GM03348 (cell line): ENCODE results near the gene SKIDA1.

Experiments
- DNase-seq: peaks from one replicate; pipeline ENCODE4 v3.0.0; 2012; ENCODE audit warnings: low spot score

The SKIDA1 gene

DNA sequence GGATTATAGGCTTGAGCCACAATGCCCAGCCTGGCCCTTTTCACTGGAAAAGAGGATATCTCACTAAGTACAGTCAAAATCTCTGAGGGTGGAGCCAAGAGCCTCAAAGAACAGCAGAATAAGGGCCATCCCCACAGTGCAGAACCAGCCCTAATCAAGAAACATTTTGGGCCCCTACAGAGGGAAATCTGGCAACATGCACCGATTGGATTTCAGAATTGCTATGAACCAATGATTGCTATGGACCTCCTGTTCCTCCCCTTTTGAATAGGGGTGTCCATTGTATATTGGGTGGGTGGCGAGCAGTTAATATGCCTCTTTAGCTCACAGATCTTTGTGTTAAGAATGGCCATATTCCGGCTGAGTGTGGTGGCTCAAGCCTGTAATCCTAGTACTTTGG lies 42.7 kb downstream of the SKIDA1 start:
- no peak for DNase-seq

DNA sequence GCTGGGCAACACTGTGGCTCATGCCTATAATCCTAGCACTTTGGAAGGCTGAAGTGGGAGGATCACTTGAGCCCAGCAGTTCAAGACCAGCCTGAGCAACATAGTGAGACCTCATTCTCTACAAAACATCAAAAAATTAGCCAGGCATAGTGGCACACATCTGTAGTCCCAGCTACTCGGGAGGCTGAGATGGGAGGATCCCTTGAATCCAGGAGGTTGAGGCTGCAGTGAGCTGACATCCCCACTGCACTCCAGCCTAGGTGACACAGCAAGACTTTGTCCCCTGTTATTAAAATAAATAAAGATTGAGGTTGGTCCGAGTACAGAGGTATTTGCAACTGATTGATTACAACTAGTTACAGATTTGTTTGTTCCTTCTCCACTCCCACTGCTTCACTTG lies 44.1 kb downstream of the SKIDA1 start:
- DNase-seq, result no peak

DNA sequence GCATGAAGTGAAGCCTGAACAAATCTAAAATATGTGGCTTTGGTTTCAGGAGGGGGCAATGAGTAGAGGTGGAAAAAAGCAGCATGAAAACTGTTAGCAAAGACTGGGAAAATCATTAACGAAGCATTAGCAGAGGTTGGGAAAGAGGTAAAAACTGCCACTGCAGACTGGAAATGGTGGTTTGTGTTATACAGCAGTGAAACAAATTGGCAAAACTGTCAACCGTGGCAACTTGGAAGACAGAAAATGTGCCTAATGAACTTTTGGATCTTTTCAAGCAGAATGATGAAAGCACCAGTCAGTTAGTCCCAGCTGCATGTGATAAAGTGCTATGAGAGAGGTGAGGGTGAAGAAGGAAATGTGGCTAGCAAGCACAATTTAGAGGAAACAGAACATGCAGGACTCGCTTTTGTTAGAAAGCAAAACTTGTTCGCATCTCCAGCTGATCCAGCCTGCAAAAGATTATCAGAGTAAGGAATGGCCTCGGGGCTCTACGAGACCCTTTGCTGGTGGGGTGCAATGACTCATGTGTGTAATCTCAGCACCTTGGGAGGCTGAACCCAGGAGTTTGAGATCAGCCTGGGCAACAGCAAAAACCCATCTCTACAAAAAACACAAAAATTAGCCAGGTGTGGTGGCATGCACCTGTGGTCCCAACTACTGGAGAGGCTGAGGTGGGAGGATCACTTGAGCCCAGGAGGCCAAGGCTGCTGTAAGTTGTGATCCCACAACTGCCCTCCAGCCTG lies 45.7 kb downstream of the SKIDA1 start:
- no peak for DNase-seq

- DNase-seq, result no peak
Measured at GRCh38 chr10:21475393-21475792, 50.1 kb downstream of the SKIDA1 start.

DNA sequence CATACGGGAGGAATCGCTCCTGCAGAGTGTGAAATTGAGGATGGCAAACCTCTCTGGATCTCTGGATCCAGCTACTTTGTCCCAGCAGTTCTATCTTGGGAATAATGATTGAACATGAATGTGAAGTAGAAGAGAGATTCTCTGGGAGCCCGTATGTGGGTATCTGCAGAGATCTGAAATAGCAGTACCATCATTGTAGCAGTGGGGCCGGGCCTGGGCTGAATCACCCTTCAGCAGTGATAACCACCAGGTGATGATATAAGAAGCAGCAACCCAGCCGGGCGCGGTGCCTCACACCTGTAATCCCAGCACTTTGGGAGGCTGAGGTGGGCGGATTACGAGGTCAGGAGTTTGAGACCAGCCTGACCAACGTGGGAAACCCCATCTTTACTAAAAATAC lies 51.9 kb downstream of the SKIDA1 start:
- no peak for DNase-seq

DNA sequence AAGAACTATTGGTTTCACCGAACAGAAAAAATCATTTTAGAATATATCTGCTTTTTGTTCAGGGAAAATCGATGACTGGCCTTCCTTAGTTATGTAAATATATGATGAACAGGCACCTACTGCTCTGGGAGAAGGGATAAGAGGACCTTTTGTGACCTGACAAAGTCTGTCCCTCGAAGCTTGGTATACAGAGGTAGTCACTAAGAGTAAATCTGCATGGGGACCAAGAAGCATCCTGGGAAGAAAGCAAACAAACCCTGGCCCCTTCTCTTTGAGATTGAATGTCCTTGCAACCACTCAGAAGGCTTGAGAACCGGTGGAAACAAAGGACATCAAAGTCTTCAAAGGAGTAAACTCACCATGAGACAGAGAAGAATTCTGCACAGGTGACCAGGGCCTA lies 52.3 kb downstream of the SKIDA1 start:
- no peak for DNase-seq

DNA sequence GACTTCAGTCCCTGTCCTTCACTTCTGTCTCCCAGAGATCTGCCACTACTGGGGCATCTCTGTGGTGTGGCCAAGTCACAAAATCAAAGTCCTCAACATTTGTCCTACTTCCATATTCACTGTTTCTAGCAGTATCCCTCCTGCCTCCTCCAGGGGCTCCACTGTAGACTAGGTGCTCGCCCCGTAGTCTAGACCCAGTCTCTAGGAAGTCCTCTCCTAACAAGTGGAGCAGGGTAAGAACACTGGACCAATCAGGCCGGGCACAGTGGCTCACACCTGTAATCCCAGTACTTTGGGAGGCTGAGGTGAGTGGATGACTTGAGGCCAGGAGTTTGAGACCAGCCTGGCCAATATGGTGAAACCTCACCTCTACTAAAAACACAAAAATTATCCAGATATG lies 57.4 kb downstream of the SKIDA1 start:
- no peak for DNase-seq

GRCh38 chr10:21467633-21468032 lies 57.8 kb downstream of the SKIDA1 start:
- DNase-seq, result no peak

DNA sequence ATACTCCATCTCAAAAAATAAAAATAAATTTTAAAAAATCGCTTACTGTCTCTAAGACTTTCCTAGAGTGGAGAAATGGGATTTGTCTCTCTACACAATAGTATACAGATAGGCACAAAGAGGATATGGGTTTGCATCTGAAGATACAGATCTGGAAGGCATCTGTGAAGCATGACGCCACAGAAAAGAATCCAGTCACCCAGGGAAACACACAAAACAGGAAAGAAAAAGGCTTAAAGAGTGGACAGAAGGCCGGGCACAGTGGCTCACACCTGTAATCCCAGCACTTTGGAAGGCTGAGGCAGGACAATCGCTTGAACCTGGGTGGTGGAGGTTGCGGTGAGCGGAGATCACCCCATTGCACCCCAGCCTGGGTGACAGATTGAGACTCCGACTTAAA lies 61.3 kb downstream of the SKIDA1 start:
- no peak for DNase-seq
